Progenitor cell of endocrine pancreas (in vitro differentiated cells): ENCODE data around the gene OR52E2. TPM values are rescaled to one million over a fixed set of nuclear protein-coding genes. Genes with fewer than 3 reads are reported as not detected.
"Not testable (repeated sequence)": the region's sequence is repeated elsewhere in the genome, so short reads cannot be mapped to it uniquely, and the experiment has no call there.

ENCODE experiments used
- DNase-seq: peaks from one replicate; pipeline ENCODE4 v3.0.0; 2021; ENCODE audit warnings: low spot score; ENCODE audit not compliant: unreplicated experiment
- H3K27ac Mint-ChIP-seq: 2 replicates; pipeline ENCODE4 v1.8.0; 2021; ENCODE audit warnings: mild to moderate bottlenecking, moderate library complexity, mixed read lengths
- H3K27me3 Mint-ChIP-seq: 2 replicates; pipeline ENCODE4 v1.8.0; 2021; ENCODE audit warnings: mixed read lengths
- H3K36me3 Mint-ChIP-seq: 2 replicates; pipeline ENCODE4 v1.8.0; 2022; ENCODE audit warnings: mixed read lengths; ENCODE audit not compliant: insufficient read depth
- H3K4me1 Mint-ChIP-seq: 2 replicates; pipeline ENCODE4 v1.8.0; 2021; ENCODE audit warnings: low read depth, mixed read lengths
- H3K4me3 Mint-ChIP-seq: 2 replicates; pipeline ENCODE4 v1.8.0; 2021; ENCODE audit warnings: low read depth, mild to moderate bottlenecking, moderate library complexity, mixed read lengths
- H3K9me3 Mint-ChIP-seq: 2 replicates; pipeline ENCODE4 v1.8.0; 2021; ENCODE audit warnings: low read depth, mixed read lengths
- CTCF ChIP-seq: fragments of 200-600 bp; sonication (generic); IDR thresholded peaks from one replicate; pipeline ENCODE4 v1.5.0; 2021; ENCODE audit warnings: antibody characterized with exemption, mild to moderate bottlenecking; ENCODE audit not compliant: unreplicated experiment
- total RNA-seq: library from RNA; stranded (reverse); gene quantifications from 2 replicates; pipeline ENCODE4 v1.2.1, GENCODE V29; 2021

OR52E2 gene
- total RNA-seq, 1 donor from 2014 or later = not detected

GRCh38 chr11:5071799-5072198 is 12.4 kb upstream of the OR52E2 start:
- Mint-ChIP-seq H3K27me3 (peaks cover 3% of the 10 kb centered on the region), H3K27ac (no peak overlapping the region), H3K9me3 (no peaks in the 10 kb centered on the region), H3K4me3 (no peak overlapping the region), H3K36me3 (no peaks in the 10 kb centered on the region), H3K4me1 (no peaks in the 10 kb centered on the region)
- no peak for DNase-seq
- TF ChIP-seq CTCF = no peak

- no peak within 1 kb of the TSS for H3K4me3 Mint-ChIP-seq
- TF ChIP-seq CTCF = no peak
- H3K36me3 Mint-ChIP-seq = no peaks in the 10 kb centered on the region
- DNase-seq = no peak
- no peaks in the 10 kb centered on the region for H3K9me3 Mint-ChIP-seq
- peaks cover 2% of the 10 kb centered on the region for H3K27me3 Mint-ChIP-seq
- no peak within 1 kb of the TSS for H3K27ac Mint-ChIP-seq
- H3K4me1 Mint-ChIP-seq = no peaks in the 10 kb centered on the region
These were observed 9.8 kb upstream of the OR52E2 start, which contains the start of gene OR52E1 for GRCh38 chr11:5069272-5069671. Gene OR52E1, plus strand, starts transcription at chr11:5069572.

- DNase-seq = no peak
- H3K9me3 Mint-ChIP-seq = no peaks in the 10 kb centered on the region
- H3K27ac Mint-ChIP-seq = no peak overlapping the region
- H3K4me1 Mint-ChIP-seq = no peaks in the 10 kb centered on the region
- TF ChIP-seq CTCF = no peak
- no peaks in the 10 kb centered on the region for H3K36me3 Mint-ChIP-seq
- H3K4me3 Mint-ChIP-seq = no peak overlapping the region
- no peaks in the 10 kb centered on the region for H3K27me3 Mint-ChIP-seq
These were observed 5.6 kb upstream of the OR52E2 start for GRCh38 chr11:5065027-5065426.

- not testable (repeated sequence) for H3K36me3 Mint-ChIP-seq, H3K27ac Mint-ChIP-seq, H3K9me3 Mint-ChIP-seq
These were observed 748 bp downstream of the OR52E2 start for GRCh38 chr11:5058679-5059078.

GRCh38 chr11:5046754-5047330 is 12.6 kb downstream of the OR52E2 start:
- Mint-ChIP-seq H3K36me3 (no peaks in the 10 kb centered on the region), H3K4me1 (peaks cover 11% of the 10 kb centered on the region), H3K4me3 (no peak overlapping the region), H3K9me3 (peaks cover 4% of the 10 kb centered on the region), H3K27me3 (no peaks in the 10 kb centered on the region), H3K27ac (no peak overlapping the region)
- no peak for DNase-seq
- no peak for TF ChIP-seq CTCF

More at GRCh38 chr11:5058679-5059078, 748 bp downstream of the OR52E2 start:
- H3K4me3 Mint-ChIP-seq, H3K4me1 Mint-ChIP-seq, DNase-seq, H3K27me3 Mint-ChIP-seq: not testable (repeated sequence)

GRCh38 chr11:5046226-5046625 is 13.2 kb downstream of the OR52E2 start, which contains the start of gene OR52J3:
Gene OR52J3, plus strand, starts transcription at chr11:5046526. Its CDS starts 0 bp downstream, at chr11:5046526.
- Mint-ChIP-seq H3K9me3 (peaks cover 4% of the 10 kb centered on the region), H3K36me3 (no peaks in the 10 kb centered on the region), H3K4me1 (peaks cover 11% of the 10 kb centered on the region), H3K27ac (peak within 1 kb of the TSS; percentile 35), H3K4me3 (no peak within 1 kb of the TSS), H3K27me3 (no peaks in the 10 kb centered on the region)
- no peak for DNase-seq
- TF ChIP-seq CTCF = no peak
